Pulmonary artery endothelial cell (primary cell): ENCODE data around the gene LRR1. TPM values are rescaled to one million over a fixed set of nuclear protein-coding genes. Genes with fewer than 3 reads are reported as not detected.
"Not testable (repeated sequence)": the region's sequence is repeated elsewhere in the genome, so short reads cannot be mapped to it uniquely, and the experiment has no call there.

Experiments
- DNase-seq: peaks from one replicate; pipeline ENCODE4 v3.0.0-alpha.2; 2011; ENCODE audit warnings: low read depth, low spot score
- total RNA-seq: library from RNA; depleted of rRNA; stranded (reverse); fragments of >200 nt; gene quantifications from 2 replicates; pipeline ENCODE4 v1.2.3, GENCODE V29; 2014

Gene LRR1, protein sequence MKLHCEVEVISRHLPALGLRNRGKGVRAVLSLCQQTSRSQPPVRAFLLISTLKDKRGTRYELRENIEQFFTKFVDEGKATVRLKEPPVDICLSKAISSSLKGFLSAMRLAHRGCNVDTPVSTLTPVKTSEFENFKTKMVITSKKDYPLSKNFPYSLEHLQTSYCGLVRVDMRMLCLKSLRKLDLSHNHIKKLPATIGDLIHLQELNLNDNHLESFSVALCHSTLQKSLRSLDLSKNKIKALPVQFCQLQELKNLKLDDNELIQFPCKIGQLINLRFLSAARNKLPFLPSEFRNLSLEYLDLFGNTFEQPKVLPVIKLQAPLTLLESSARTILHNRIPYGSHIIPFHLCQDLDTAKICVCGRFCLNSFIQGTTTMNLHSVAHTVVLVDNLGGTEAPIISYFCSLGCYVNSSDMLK
- total RNA-seq, result 36.1 and 46.7 TPM in 2 replicates

DNA sequence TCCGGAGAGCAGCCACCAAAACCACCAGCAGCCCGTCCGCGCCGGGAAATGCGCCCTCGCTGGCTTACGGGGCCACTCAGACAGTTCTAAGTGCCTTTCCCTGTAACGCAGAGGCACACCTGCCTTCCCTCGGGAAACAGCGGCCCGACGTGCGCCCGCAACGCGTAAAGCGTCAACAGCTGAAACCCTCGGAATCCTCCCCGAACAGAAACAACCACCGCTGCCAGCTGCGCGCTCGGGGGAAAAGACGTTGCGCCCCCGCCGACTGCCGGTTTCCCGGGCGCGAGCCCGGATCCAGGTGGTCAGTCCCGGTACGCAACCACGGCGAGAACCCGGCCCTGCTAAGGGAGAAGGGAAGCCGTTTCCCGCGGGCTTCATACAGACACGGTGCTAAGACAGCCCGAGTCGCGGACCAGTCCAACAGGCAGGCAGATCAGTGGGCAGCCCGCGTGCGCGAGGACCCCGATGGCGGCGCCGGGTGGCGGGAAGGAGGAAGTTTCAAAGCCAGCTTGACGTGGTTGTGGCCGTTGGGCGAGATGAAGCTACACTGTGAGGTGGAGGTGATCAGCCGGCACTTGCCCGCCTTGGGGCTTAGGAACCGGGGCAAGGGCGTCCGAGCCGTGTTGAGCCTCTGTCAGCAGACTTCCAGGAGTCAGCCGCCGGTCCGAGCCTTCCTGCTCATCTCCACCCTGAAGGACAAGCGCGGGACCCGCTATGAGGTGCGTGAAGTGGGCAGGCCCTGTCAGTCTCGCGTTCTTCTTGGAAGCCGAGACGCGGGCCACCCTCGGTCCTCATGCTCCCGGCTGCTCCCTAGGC, at the start of gene LRR1:
LRR1 (plus strand) TSS at position 456 of the 816 bp plus-strand sequence; CDS start at position 537, 81 bp downstream.
- DNase-seq, result peak; percentile 55

DNA sequence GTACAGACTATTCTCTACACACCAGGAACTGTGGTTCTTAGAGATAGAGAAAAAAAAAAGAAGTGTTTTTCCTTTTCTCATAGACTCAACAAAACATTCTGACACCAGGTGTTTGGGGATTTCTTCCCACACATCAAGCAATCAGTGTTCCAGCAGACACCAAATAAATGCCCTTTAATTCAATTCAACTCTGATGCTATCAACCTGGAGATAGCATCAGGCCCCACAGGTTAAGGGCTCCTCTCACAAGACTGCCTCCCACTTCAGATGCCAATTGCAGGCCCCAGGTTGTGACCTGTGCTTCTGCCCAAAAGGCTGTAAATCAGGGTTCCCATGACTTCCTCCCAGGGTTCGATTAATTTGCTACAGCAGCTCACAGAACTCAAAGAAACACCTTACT, 49.3 kb upstream of the LRR1 start:
- no peak for DNase-seq

GRCh38 chr14:49549881-49550280, 48.9 kb upstream of the LRR1 start:
- DNase-seq, result no peak

GRCh38 chr14:49550286-49551184, 48.2 kb upstream of the LRR1 start:
- no peak for DNase-seq

DNA sequence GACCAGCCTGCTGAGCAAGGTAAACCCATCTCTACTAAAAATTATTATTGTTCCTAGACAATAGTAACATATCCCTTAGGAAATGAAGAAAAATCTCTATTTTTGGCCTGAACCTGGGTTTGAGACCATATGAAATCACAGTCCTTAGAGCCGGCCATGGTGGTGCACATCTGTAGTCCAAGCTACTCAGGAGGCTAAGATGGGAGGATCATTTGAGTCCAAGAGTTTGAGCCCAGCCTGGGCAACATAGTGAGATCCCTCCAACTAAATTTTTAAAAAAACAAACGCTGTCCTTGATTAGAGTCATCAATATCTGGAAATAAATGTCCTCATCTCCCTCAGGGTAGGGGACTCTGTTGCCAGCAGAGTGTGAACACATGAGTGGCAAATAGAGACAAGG, 47.2 kb upstream of the LRR1 start:
- no peak for DNase-seq

DNA sequence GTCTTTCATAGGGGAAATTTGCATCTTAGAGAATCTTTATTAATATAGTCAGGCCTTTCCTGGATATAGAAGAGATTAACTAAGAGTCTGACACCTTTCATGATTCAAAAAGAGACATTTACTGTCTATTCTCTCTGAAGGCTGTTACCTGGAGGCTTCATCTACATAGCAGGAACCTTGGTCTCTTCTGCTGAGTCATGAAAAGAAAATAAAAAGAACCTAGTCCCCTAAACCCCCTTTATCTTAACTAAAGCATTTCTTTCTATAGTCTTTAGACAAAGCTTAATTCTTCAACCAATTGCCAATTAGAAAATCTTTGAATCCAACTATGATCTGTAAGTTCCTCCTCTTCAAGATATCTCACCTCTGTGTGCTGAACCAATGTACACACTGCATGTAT, 45.6 kb upstream of the LRR1 start:
- DNase-seq, result no peak

- no peak for DNase-seq
These were observed 44.8 kb upstream of the LRR1 start for GRCh38 chr14:49553892-49554291.

DNA sequence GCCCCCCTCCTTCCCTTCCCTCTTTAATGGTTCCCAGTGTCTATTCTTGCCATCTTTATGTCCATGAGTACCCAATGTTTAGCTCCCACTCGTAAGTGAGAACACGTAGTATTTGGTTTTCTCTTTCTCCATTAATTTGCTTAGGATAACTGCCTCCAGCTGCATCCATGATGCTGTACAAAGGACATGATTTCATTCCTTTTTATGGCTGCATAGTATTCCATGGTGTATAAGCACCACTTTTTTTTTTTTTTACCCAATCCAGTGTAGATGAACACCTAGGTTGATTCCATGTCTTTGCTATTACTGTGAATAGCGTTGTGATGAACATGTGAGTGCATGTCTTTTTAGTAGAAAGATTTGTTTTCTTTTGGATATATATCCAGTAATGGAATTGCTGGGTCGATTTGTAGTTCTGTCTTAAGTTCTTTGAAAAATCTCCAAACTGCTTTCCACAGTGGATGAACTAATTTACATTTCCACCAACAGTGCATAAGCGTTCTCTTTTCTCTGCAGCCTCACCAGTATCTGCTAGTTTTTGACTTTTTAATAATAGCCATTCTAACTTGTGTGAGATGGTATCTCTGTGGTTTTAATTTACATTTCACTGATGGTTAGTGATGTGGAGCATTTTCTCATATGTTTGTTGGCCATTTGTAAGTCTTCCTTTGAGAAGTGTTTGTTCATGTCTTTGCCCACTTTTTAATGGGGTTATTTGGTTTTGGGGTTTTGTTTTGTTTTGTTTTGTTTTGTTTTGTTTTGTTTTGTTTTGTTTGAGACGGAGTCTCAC, 38.6 kb upstream of the LRR1 start:
- no peak for DNase-seq

DNA sequence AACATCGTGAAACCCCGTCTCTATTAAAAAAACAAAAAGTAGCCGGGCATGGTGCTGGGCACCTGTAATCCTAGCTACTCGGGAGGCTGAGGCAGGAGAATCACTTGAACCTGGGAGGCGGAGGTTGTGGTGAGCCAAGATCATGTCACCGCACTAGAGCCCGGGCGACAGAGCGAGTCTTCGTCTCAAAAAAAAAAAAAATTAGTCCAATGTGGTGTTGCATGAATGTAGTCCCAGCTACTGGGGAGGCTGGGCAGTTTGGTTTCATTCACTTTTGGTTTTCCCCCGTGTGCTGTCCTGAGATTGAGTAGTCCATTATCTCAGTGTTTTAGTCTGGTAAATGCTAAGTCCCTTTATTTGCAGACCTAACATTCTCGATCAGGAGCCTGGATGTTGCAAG, 32.0 kb upstream of the LRR1 start:
- DNase-seq, result no peak

GRCh38 chr14:49569281-49569680, 29.5 kb upstream of the LRR1 start:
- DNase-seq, result no peak

- no peak for DNase-seq
These were observed 24.7 kb upstream of the LRR1 start for GRCh38 chr14:49574038-49574437.

- DNase-seq, result no peak
These were observed 20.6 kb upstream of the LRR1 start for GRCh38 chr14:49578141-49578540.

DNA sequence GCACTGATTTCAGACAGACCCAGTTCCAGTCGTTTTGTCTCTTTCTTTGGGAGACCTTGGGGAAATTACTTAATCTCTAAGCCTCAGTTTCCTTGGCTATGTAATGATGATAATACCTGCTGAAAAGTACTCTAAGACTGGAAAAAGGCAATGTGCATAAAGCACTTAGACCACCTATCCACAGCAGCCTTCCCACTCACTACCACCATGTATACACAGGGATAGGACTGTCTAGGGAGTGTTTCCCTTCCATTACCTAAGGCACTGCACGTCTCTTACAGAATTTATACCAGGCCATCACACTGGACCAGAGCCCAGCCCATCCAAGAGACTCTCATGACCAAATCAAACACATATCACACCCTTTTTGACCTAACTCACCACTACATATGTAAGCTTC, 18.9 kb upstream of the LRR1 start:
- DNase-seq, result no peak

GRCh38 chr14:49581209-49582112, 17.3 kb upstream of the LRR1 start:
- DNase-seq, result no peak

DNA sequence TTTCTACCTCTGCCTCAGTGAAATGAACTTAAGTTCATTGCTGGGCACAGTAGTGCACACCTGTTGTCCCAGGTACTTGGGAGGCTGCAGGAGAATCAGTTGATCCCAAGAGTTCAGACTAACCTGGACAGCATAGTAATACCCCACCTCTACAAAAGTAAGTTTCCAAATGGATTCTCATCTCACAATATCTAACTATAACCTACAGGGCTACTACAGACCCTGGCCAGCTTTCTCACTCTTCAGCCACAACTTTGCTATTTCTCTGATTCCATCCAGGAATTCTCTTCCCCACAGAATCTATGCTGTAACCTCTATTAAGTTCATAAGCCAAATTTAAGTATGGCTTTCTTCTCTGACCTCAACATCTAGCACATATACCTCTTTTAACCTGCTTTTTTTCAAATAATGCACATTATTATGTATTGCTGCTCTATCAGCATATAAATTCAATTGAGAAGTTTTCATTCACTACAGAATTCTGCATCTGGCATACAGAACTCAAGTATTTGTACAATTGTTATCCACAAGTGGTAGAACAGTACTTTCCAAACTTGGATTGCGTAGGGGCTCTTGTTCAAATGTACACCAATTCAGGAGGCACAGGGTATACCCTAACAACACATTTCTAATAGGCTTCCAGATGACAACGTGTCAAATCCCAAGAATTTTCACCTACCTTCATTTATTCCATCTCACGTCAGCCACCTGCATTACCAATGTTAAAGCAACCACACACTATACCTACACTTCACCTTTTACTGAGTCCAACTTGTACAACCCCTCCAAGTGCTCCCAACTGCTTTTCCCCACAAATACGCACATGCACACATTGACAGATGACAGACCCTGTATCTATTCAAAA, 16.4 kb upstream of the LRR1 start:
- DNase-seq, result no peak

DNA sequence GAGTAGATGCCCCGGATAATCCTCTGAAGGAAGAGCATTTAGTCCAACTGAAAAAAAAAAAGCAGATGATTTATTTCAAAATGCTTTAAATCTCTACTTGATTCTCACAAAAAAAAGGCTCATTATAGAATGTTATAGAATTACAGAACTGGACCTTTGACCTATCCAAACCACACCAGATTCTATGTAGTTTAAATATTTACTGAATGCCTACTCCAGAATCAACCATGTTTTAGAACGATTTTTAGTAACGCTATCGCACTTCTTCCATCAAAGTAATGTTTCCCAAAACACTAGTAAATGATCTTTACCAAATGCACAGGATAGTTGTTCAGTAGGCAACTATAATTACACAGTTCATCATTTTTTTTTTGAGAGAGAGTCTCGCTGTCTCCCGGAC, 15.1 kb upstream of the LRR1 start:
- DNase-seq, result no peak

DNA sequence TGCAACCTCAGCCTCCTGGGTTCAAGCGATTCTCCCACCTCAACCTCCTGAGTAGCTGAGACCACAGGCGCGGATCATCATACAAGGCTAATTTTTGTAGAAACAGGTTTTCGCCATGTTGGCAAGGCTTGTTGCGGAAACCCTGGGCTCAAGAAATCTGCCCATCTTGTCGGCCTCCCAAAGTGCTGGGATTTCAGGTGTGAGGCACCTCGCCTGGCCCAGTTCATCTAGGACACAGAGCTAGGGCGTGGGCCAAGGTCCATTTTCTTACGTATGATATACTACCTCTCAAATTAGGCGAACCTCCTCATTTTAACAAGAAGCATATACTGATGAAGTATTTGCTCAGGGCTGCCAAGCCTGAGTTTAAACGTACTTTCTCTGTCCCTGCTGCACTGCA, 14.7 kb upstream of the LRR1 start:
- no peak for DNase-seq

DNA sequence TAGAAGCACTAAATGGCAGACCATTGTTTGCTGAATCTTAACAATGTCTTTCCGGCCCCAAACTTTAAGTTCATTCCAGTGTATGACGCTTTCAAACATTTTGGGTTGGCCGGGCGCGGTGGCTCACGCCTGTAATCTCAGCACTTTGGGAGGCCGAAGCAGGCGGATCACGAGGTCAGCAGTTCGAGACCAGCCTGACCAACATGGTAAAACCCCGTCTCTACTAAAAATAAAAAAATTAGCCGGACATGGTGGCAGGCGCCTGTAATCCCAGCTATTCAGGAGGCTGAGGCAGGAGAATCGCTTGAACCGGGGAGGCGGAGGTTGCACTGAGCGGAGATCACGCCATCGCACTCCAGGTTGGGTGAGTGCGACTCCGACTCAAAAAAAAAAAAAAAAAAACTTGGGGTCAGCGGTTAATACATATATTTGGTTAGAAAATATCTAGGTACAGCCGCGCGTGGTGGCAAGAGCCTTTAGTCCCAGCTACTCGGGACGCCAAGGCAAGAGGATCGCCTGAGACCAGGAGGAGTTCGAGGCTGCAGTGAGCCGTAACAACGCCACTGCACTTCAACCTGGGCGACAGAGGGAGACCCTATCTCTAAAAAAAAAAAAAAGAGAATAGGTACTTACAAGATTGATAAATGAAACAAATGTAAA, 13.6 kb upstream of the LRR1 start:
- not testable (repeated sequence) for DNase-seq
